HG03097 (cell line): Measurements from ENCODE around the gene LPCAT4.

Source experiments
- ATAC-seq: cut with Tn5 transposase; IDR thresholded peaks from one replicate; pipeline ENCODE4 v1.9.1; 2021; ENCODE audit not compliant: unreplicated experiment, low FRiP score

The LPCAT4 gene

DNA sequence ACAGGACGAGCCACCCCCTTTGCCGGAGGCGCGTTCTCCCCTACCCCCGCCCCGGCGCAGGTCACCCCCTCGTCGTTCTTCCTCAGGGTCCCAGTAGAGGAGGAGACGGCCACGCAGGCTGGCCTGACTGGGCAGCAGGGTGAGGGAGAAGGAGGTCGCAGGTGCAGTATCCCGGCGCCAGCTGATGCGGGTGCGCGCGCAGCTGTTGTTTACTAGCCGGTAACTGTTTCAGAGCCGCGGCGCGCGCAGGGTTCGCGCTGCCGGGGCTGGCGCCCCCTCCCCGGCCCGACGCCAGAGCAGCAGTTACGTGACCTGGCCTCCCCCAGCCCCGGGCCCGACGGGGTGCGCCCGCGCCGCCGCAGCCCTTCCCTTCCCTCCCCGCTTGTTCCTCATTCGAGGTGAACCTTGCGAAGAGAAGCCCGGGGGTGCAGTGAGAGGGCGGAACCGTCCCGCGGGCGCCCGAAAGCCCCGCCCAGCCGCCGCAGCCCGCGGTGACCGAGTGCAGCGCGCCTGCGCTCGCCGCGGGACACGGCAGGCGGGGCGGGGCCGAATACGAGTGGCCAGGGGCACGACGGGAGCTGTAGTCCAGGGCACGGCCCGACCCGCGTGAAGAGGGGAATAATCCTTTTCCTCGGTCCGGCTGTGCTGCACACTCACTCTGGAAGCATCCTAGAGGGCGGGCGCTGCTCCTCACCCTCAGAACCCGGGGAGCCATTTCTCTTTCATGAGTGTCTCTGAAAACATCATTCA lies 29.3 kb downstream of the LPCAT4 start, which contains the start of gene SLC12A6:
SLC12A6 (minus strand) TSS at position 225 of the 750 bp plus-strand sequence. CDS start 1,101 bp downstream, outside the sequence.
- peak; percentile 60 for ATAC-seq

DNA sequence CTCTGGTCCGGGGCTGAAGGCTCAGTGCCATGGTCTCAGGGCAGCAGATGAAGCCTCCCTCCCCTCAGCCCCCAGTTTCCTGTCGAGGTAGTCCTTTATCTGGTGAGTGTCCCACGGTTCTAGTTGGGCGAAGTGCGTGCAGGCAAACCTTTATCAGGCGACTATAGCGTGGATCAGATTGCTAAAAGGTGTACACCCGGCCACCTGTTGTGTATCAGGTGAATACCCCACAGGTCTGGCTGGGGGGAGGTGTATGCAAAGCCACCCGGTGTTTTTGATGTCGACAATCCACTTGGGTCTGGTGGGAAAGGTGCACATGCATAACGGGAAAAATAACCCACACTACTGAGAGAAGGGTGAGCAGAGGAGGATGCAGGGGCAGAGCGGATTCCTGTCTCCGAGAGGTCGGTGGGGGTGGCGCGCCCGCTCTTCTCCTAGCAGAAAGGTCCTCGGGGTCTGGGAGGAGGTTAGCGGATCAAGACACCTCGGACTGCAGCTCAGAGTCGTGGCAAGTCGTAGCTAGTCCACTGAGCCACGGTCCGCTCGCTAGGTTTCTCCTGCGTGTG lies 29.9 kb downstream of the LPCAT4 start:
- peak; percentile 4 for ATAC-seq

DNA sequence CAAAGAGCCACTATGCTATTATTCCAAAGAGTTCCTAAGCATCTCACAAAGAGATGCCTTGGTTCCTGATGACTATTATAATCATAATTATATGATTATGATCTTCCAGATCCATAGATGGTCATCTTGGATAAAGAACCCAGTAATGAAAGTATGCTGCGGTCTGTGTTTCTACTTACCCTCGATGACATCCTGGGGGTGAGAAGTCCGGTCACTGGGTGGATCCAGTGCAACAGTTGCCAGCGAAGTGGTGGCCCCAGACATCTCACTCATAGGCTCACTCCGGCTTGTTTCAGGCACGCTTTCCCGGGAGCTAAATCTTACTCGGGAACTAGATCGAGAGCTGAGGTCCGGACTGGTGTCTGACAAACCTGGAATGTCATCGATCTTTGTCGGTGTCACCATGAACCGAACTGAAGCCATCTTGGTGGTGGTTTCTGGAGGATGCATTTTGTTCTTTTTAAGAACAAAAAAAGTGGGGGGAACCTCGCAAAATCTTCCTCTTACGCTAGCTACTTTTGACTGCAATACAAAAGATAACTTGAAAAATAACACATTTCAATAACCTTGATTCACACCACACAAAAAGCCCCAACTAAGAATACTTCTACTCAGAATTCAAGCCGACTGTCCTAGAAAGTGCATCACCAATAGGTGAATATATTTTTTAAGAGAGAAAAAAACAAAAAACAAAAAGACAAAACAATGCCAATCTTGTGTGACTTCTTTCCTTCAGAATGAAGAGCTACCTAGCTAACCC lies 30.6 kb downstream of the LPCAT4 start:
- no peak for ATAC-seq

DNA sequence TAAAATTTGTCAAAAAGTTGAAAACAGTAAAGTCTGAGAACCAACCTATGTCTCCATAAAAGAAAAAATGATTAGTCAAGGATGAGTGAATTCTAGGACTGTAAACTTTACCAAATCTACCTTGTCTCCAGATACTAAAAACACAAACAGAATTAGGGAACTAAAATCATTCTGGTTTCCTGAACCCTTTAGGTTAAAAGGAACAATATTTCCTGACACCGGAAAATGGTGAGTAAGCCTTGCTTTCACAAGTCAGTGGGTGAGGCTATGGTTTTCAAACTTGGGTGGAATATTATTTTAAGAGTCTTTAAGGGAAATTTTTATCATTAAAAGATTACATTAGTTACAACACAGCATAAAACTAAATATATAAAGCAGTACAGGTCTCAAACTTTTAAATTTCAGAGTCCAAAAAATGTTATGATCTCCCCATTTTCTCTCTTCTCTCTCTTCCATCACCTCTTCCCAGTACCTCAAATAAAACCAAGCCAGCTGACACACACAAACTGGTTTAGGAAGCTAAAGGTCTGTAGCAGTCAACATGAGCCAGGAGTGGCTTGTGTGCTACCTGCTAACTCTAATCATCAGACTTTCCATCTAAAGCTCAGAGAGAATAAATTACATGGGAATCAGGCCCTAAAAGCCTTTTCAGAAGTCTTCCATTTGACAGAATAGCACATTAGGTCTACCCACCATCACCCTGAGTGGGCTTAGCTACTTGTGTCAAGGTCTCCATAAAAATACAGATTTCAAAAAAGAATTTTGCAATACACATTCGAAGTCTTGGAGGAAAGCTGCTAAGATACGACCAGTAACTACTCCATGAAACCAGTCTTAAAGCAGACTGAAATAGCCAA lies 31.6 kb downstream of the LPCAT4 start:
- ATAC-seq, result no peak

DNA sequence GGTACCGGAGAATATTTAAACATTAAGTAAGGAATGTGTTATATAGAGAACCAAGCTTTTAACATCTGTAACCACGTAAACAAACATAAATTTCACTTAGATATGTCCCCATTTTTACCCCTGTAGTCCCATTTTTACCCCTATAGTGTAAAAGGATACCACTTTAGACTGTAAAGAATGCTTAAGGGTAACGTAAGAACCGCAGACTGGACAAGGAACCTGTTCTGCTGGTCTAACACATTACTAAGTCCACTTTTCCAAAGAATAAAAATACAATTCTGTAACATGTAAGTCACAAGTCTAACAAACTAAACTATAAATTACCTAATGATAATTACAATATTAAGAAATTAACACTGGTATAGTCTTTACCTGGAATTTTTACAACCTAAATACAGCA lies 32.3 kb downstream of the LPCAT4 start:
- no peak for ATAC-seq

DNA sequence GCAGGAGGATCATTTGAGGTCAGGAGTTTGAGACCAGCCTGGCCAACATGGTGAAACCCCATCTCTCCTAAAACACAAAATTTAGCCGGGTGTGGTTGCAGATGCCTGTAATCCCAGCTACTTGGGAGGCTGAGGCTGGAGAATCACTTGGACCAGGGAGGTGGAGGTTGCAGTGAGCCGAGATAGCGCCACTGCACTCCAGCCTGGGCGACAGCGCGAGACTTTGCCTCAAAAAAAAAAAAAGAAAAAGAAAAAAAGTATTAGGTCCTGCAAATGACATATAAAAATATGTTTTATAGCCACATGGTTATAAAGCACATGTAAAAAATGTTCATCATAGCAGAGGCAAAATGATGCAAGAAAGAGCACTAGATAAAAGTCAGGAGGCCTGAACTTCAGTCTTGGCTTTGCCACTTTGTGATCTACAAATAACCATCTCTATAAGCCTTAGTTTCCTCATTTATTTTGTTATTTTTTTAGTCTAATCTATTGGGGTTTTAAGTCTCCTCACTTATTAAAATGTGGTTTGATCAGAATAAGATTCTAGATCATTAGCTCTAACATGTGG lies 34.4 kb downstream of the LPCAT4 start:
- ATAC-seq, result no peak

DNA sequence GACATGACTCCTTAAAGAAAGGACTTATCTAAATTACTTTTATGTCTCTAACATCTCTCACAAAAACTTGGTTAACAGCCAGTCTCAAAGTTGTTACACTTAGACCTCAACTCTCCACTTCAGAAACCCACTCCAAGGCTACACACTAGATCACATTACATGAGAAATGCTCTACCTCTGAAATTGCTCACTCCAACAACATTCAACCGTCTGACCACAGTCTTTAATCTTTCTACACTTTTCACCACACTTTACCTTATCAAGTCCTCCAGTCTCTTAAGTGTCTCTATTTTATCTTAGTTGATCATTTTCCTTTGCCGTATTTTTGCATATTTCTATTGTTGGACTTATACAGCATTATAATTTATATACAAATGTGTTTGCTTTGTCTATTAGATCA lies 35.2 kb downstream of the LPCAT4 start:
- ATAC-seq, result no peak

DNA sequence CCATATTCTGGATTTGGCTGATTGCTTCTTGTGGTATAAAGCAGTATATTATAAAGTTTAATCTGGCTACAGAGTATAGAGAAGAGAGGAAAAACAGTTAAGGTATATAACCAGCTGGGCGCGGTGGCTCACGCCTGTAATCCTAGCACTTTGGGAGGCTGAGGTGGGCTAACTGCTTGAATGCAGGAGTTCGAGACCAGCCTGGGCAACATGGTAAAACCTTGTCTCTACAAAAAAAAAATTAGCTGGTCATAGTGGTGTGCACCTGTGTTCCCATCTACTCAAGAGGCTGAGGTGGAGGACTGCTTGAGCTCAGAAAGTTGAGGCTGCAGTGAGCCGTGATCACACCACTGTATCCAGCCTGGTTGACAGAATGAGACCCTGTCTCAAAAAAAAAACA lies 36.7 kb downstream of the LPCAT4 start:
- no peak for ATAC-seq

DNA sequence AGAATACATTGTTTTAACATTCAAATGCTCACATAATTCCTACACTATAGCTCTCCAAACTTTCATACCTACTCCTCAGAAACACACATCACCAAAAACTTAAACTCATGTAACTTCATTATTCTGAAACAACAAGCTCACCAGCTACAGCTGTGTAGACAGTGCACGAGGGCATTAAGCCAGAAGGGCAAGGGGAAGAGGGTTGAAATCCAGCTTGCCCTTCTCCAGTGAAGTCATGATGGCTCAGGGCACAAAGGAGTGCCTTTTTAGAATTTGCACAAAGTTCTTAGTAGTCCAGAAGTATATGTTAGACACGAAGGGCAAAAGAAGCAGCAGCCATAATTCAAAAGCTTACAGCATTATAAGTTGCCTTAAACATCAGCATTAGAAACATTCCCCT lies 38.0 kb downstream of the LPCAT4 start:
- ATAC-seq, result no peak

DNA sequence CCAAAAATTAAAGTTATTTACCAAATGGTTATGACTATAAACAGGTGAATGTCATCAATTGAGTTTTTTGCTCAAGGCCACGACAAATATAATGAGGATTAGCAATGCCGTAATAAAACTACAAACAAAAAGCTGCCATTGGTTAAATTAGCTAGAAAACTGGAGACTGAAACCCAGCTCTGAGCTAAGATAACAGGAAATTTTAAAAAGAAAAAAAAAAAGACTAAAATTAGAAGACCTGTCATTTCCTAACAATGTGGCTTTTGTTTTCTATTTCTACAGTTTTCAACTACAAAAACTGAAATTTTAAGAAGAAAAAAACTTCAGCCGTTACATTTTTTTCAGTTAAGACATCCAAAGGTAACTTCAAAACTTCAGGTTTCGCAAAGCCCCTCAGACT lies 39.1 kb downstream of the LPCAT4 start:
- ATAC-seq, result no peak

DNA sequence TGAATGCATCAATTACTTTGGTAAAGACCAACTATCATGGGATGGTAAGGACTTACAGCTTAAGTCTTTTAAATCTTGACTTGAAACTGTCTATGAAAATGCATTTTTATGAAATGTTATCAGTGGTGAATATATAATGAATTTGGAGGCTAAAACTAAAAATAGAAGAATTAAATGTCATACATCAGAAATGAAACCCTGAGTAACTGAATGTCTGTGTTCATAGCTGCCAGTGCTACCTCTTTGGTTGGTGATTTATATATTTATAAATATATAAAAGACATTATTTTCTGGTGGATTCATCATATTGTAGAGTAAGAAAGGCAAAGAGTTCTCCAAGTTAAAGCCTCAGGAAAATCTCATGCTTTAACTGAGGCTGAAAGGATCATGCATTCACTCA lies 41.6 kb downstream of the LPCAT4 start:
- ATAC-seq, result no peak

DNA sequence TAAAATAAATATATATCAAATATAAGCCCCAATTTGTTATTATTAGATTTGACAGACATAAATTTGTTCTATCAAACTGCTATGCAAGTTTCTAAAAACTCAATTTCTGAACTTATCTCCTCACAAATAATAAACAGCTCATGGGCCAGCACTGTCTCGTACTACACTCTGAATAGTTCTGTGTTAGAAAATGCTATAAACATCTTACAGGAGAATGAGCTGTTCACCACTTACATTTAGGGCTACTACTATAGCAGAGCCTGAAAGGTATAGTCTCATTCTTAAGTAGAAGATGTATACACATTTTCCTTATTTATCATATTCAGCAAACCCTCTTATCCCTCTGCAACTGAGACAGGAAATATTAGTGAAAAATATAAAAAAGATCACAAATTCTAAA lies 42.1 kb downstream of the LPCAT4 start:
- no peak for ATAC-seq

DNA sequence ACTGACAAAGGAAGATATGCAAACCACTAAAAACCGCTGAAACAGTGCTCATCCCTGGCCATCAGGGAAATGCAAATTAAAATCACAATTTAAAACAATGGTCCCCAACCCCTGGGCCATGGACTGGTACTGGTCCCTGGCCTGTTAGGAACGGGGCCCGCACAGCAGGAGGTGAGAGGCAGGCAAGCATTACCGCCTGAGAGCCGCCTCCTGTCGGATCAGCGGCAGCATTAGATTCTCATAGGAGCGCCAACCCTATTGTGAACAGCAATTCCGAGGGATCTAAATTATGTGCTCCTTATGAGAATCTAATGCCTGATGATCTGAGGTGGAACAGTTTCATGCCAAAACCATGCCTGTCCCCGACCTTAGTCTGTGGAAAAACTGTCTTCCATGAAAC lies 43.8 kb downstream of the LPCAT4 start:
- no peak for ATAC-seq

DNA sequence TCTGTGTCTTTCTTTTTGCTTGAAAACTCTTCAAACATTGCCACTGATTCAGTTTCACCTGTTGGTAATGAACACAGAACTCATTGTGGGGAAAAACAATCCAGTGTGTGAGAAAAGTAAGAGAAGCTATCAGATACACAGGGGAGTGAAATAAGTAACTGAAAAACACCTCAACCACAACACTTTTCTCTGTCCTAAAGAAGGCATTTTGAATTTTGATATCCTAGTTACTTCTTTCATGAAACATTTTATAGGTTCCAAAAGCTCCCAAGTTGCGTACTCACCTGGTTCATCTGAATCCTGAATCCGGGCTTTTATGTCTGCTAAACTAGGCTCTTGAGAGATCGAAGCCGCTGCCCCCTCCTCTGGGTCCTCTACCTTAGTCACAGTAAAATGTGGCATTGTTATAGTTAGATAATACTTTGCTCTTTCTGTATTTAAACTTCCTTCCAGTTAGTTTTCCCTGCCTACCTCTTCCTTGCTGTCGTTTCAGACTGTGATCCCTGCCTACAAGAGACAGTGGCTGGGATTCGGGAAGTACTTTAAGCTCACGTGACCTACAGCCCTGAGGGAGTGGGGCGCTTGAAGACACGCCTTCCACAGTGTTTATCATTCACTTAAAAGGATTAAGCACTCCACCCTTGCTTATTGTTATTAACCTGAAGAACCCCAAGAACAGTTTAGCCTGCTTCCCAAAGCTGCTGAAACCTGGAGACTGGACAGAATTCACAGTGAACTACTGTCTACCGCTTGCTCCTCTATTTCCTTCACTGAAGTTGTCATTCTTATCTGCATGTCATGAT lies 48.5 kb downstream of the LPCAT4 start:
- no peak for ATAC-seq

DNA sequence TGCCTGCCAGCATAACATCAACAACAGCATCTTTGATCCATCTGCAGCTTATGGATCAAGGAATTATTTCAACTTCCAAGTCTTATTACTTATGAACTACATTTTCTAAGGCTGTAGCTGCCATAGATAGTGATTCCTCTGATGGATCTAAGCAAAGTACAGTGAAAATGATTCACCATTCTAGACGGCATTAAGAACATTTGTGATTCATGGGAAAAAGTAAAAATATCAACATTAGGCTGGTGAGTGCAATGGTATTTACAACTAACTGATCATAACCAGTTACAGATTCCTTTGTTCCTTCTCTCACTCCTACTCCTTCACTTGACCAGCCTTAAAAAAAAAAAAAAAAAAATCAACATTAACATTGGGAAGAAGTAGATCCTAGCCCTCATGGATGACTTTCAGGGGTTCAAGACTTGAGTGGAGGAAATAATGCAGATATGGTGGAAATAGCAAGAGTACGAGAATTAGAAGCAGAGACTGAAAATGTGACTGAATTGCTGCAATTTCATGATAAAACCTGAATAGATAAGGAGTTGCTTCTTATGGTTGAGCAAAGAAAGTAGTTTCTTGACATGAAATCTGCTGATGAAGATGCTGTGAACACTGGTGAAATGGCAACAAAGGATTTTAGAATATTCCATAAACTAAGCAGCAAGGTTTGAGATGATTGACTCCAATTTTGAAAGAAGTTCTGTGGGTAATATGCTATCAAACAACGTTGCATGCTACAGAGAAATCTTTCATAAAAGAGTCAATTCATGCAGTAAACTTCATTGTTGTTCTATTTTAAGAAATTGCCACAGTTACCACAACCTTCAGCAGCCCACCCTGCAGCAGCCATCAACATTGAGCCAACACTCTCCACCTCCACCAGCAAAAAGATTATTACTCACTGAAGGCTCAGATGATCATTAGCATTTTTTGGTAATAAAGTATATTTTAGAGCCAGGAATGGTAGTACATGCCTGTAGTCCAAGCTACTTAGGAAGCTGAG lies 52.2 kb downstream of the LPCAT4 start:
- ATAC-seq, result no peak

DNA sequence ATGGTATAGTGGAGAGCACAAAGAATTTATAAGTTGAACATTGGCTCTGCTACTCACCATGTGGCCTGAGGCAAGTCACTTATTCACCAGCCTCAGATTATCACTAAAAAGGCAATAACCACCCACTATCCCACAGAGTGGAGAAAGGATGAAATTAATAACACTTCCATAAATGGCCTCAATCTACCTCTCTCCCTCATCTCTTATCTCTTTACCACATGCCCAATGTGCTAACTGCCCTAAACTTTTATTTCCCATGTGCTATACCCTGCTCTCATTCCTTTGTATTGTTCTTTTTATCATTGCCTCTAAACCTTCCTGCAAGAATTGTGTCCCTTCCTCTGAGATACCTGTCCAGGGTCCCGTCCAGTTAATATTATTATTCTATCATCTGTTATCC lies 55.4 kb downstream of the LPCAT4 start:
- ATAC-seq, result no peak
